IMR-90 (cell line): ENCODE measurements around the gene FNBP1. TPM values are rescaled to one million over a fixed set of nuclear protein-coding genes. Genes with fewer than 3 reads are reported as not detected.

Source experiments
- ATAC-seq: fragments of 200-7000 bp; cut with Tn5 transposase; 2 replicates; pipeline ENCODE4 v1.9.1; 2020; ENCODE audit warnings: low read depth, mild to moderate bottlenecking, moderate library complexity
- BruUV-seq: library from RNA; stranded (reverse); fragments of 400-500 nt; replicated peaks from 2 replicates; lab custom pipeline; 2021; lab: Mats Ljungman, UMichigan
- CTCF ChIA-PET: fragments of 300-600 bp; formaldehyde crosslinking; extraction: SDS; loops from one replicate; lab custom pipeline; 2021; ENCODE audit warnings: antibody characterized with exemption; lab: Yijun Ruan, JAX
- POLR2A ChIA-PET: fragments of 300-600 bp; sonication (Branson Sonifier 250); formaldehyde crosslinking; loops from one replicate; lab custom pipeline; 2022; ENCODE audit warnings: antibody characterized with exemption; ENCODE audit not compliant: unreplicated experiment; lab: Charles Lee
- DNase-seq: peaks from one replicate; pipeline ENCODE4 v3.0.0; 2013
- H2AFZ ChIP-seq: replicated peaks from 2 replicates; pipeline ENCODE3; 2013; ENCODE audit warnings: low read length, mild to moderate bottlenecking; ENCODE audit not compliant: poor library complexity
- H2AK5ac ChIP-seq: 2 replicates; pipeline ENCODE4 v1.6.1; 2013; ENCODE audit warnings: low read depth, low read length, inconsistent platforms
- H2AK9ac ChIP-seq: replicated peaks from 2 replicates; pipeline ENCODE3; 2013; ENCODE audit warnings: mild to moderate bottlenecking, low read depth, low read length, moderate library complexity; ENCODE audit not compliant: poor library complexity
- H2BK120ac ChIP-seq: 2 replicates; pipeline ENCODE4 v1.6.1; 2013; ENCODE audit warnings: low read depth, low read length, inconsistent platforms
- H2BK15ac ChIP-seq: 3 replicates; pipeline ENCODE4 v1.6.1; 2013; ENCODE audit warnings: low read depth, low read length, inconsistent platforms
- H2BK20ac ChIP-seq: 2 replicates; pipeline ENCODE4 v1.6.1; 2013; ENCODE audit warnings: low read depth, mild to moderate bottlenecking, inconsistent platforms, low read length, moderate library complexity
- H2BK5ac ChIP-seq: 2 replicates; pipeline ENCODE4 v1.6.1; 2013; ENCODE audit warnings: mild to moderate bottlenecking, low read depth, low read length, inconsistent platforms; ENCODE audit not compliant: poor library complexity, severe bottlenecking
- H3K14ac ChIP-seq: replicated peaks from 2 replicates; pipeline ENCODE4 v1.6.1; 2013; ENCODE audit warnings: low read depth, low read length, inconsistent platforms
- H3K18ac ChIP-seq: 2 replicates; pipeline ENCODE4 v1.6.1; 2013; ENCODE audit warnings: low read depth, low read length, control low read depth
- H3K23ac ChIP-seq: 2 replicates; pipeline ENCODE4 v1.6.1; 2013; ENCODE audit warnings: low read depth, low read length, inconsistent platforms
- H3K27ac ChIP-seq: 2 replicates; pipeline ENCODE4 v1.5.1; 2013; ENCODE audit warnings: mild to moderate bottlenecking, control low read depth, low read length; ENCODE audit not compliant: insufficient read depth
- H3K27me3 ChIP-seq: 2 replicates; pipeline ENCODE4 v1.6.1; 2013; ENCODE audit warnings: low read length; ENCODE audit not compliant: control insufficient read depth, insufficient read depth
- H3K36me3 ChIP-seq: 2 replicates; pipeline ENCODE4 v1.6.1; 2013; ENCODE audit warnings: low read length, mixed read lengths; ENCODE audit not compliant: control insufficient read depth, insufficient read depth
- H3K4ac ChIP-seq: 2 replicates; pipeline ENCODE4 v1.6.1; 2013; ENCODE audit warnings: low read depth, low read length, inconsistent platforms
- H3K4me1 ChIP-seq: 2 replicates; pipeline ENCODE4 v1.6.1; 2013; ENCODE audit warnings: low read length, mixed read lengths; ENCODE audit not compliant: control insufficient read depth, insufficient read depth
- H3K4me2 ChIP-seq: 2 replicates; pipeline ENCODE4 v1.6.1; 2013; ENCODE audit warnings: low read depth, mild to moderate bottlenecking, control low read depth, low read length, moderate library complexity
- H3K4me3 ChIP-seq: 2 replicates; pipeline ENCODE4 v1.5.1; 2013; ENCODE audit warnings: low read depth, mild to moderate bottlenecking, control low read depth, low read length, moderate library complexity; ENCODE audit not compliant: insufficient read depth
- H3K56ac ChIP-seq: 2 replicates; pipeline ENCODE4 v1.6.1; 2013; ENCODE audit warnings: low read length, inconsistent platforms; ENCODE audit not compliant: insufficient read depth; ENCODE audit errors: extremely low read depth
- H3K79me1 ChIP-seq, 2 experiments: 2 replicates each; pipeline ENCODE4 v1.6.1; 2013; ENCODE audit warnings: low read length in 2 of 2, inconsistent platforms in 1 of 2, low read depth in 1 of 2
- H3K9ac ChIP-seq: 2 replicates; pipeline ENCODE4 v1.6.1; 2013; ENCODE audit warnings: low read depth, low read length, control low read depth
- H3K9me1 ChIP-seq: 2 replicates; pipeline ENCODE4 v1.6.1; 2013; ENCODE audit warnings: low read length, inconsistent platforms; ENCODE audit not compliant: insufficient read depth
- H3K9me3 ChIP-seq: 2 replicates; pipeline ENCODE4 v1.6.1; 2013; ENCODE audit warnings: low read length; ENCODE audit not compliant: control insufficient read depth, insufficient read depth
- H4K20me1 ChIP-seq: 2 replicates; pipeline ENCODE4 v1.6.1; 2013; ENCODE audit warnings: low read length, inconsistent platforms; ENCODE audit not compliant: insufficient read depth
- H4K5ac ChIP-seq: 2 replicates; pipeline ENCODE4 v1.6.1; 2013; ENCODE audit warnings: mild to moderate bottlenecking, low read depth, low read length, control low read depth
- H4K8ac ChIP-seq, 2 experiments: 2 replicates each; pipeline ENCODE4 v1.6.1; 2013; ENCODE audit warnings: low read depth in 2 of 2, low read length in 2 of 2, control low read depth in 1 of 2, inconsistent platforms in 1 of 2
- H4K91ac ChIP-seq: 2 replicates; pipeline ENCODE4 v1.6.1; 2013; ENCODE audit warnings: low read depth, low read length, inconsistent platforms; ENCODE audit not compliant: insufficient read depth
- CEBPB ChIP-seq: IDR thresholded peaks from 2 replicates; pipeline ENCODE4 v1.6.1; 2012; ENCODE audit warnings: low read depth, low read length, improper control_type of control experiment
- RCOR1 ChIP-seq: IDR thresholded peaks from 2 replicates; pipeline ENCODE4 v1.6.1; 2012; ENCODE audit warnings: mild to moderate bottlenecking, low read length, improper control_type of control experiment; ENCODE audit not compliant: insufficient replicate concordance
- SMC3 ChIP-seq: fragments of 150-350 bp; IDR thresholded peaks from 2 replicates; pipeline ENCODE4 v1.6.1; 2016; ENCODE audit warnings: low read depth, mild to moderate bottlenecking, antibody characterized with exemption, low read length, moderate library complexity
- WGBS, 2 experiments: methylation state at CpG; one replicate each; pipeline versions ENCODE4 v1.1.5 to v1.1.7; 2013; ENCODE audit warnings: missing lambda C conversion rate in 2 of 2; ENCODE audit not compliant: insufficient read length in 1 of 2; ENCODE audit errors: extremely low coverage in 2 of 2; 5-methylcytosine and 5-hydroxymethylcytosine counted together
- dilution Hi-C: fragments of 300-500 bp; cut with HindIII; formaldehyde crosslinking; loops from one replicate; pipeline ENCODE4 v1.14.3; 2018; ENCODE audit warnings: low sequenced_read_pairs; ENCODE audit not compliant: unreplicated experiment
- in situ Hi-C: fragments of 300-500 bp; cut with MboI; formaldehyde crosslinking; loops from 3 replicates; pipeline ENCODE4 v1.14.3; 2019; ENCODE audit warnings: low sequenced_read_pairs, inconsistent platforms, mixed read lengths
- intact Hi-C: fragments of 100-400 bp; cut with micrococcal nuclease; formaldehyde crosslinking; loops from 2 replicates; pipeline ENCODE4 v1.10.0; 2022
- polyA plus RNA-seq, 3 experiments: library from polyadenylated mRNA; depleted of rRNA; stranded (reverse); fragments of >200 nt; gene quantifications; 2 replicates each; pipeline ENCODE4 v1.2.3, GENCODE V29; 2012; ENCODE audit warnings: low replicate concordance in 1 of 3
- total RNA-seq: library from RNA; depleted of rRNA; stranded (reverse); fragments of >200 nt; gene quantifications from 2 replicates; pipeline ENCODE4 v1.2.3, GENCODE V29; 2012

The FNBP1 gene
- total and polyA plus RNA-seq, 2 of the 4 experiments (the other 2 are of a cell fraction) = 10.3 to 15.4 TPM

DNA sequence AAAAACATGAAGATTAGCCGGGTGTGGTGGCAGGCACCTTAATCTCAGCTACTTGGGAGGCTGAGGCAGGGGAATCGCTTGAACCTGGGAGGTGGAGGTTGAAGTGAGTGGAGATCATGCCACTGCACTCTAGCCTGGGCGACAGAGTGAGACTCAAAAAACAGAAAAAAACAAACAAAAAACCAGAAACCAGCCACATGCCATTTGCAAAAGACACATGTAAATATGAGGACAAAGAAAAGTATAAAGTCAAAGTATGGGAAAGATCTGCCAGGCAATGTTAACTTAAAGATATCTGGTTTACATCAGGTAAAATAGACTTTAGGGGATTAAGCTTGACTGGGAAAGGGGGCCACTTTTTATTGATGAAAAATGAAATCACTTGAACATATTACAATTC is 90.7 kb downstream of the FNBP1 start:
- TF ChIP-seq SMC3 (no peak), RCOR1 (no peak), CEBPB (no peak)
- H3K27ac ChIP-seq = no peak overlapping the region
- no peak overlapping the region for H3K4me3 ChIP-seq
- no peaks in the 10 kb centered on the region for H3K79me1 ChIP-seq
- no peak overlapping the region for H3K56ac ChIP-seq
- H3K27me3 ChIP-seq = no peaks in the 10 kb centered on the region
- H2BK20ac ChIP-seq = no peak overlapping the region
- dilution Hi-C loops (no loop called here), intact Hi-C loops (no loop called here), in situ Hi-C loops (no loop called here)
- no peak overlapping the region for H3K23ac ChIP-seq
- WGBS, 2 experiments = no CpG with 5 or more reads among the region's 3 CpGs
- peaks cover 3% of the 10 kb centered on the region; the same call in 1 of the 2 replicates for H3K4me1 ChIP-seq
- no peak overlapping the region for H2BK5ac ChIP-seq
- no peak overlapping the region for H2AK9ac ChIP-seq
- no peak overlapping the region for H4K5ac ChIP-seq
- H2BK15ac ChIP-seq = no peak overlapping the region
- no peak for DNase-seq
- no peak overlapping the region for H4K91ac ChIP-seq
- no peak overlapping the region for H2AK5ac ChIP-seq
- peaks cover 14% of the 10 kb centered on the region for H3K36me3 ChIP-seq
- H3K14ac ChIP-seq = no peak overlapping the region
- no peak overlapping the region for H2BK120ac ChIP-seq
- H3K4me2 ChIP-seq = no peak overlapping the region
- BruUV-seq = no TSS peak
- H3K9ac ChIP-seq = no peak overlapping the region
- POLR2A ChIA-PET = no interaction called here
- peaks cover 5% of the 10 kb centered on the region; the same call in 1 of the 2 replicates for H3K9me1 ChIP-seq
- no peaks in the 10 kb centered on the region for H4K20me1 ChIP-seq
- CTCF ChIA-PET = no interaction called here
- ATAC-seq = no peak
- H3K9me3 ChIP-seq = no peaks in the 10 kb centered on the region
- H4K8ac ChIP-seq = no peak overlapping the region
- H2AFZ ChIP-seq = no peak overlapping the region
- no peak overlapping the region for H3K18ac ChIP-seq
- H3K4ac ChIP-seq = no peak overlapping the region
